BE2C (cell line): Measurements from ENCODE around the gene DAPL1.

Experiments used
- DNase-seq: peaks from one replicate; pipeline ENCODE4 v3.0.0-alpha.2; 2020
- H3K27me3 ChIP-seq: fragments of 250-450 bp; sonication (Bioruptor Pico); 2 replicates; pipeline ENCODE4 v1.5.1; 2020; ENCODE audit warnings: mild to moderate bottlenecking
- H3K36me3 ChIP-seq: fragments of 250-450 bp; sonication (Bioruptor Pico); 2 replicates; pipeline ENCODE4 v1.5.1; 2020; ENCODE audit warnings: mild to moderate bottlenecking
- H3K4me1 ChIP-seq: fragments of 250-450 bp; sonication (Bioruptor Pico); 2 replicates; pipeline ENCODE4 v1.5.1; 2020
- H3K4me3 ChIP-seq: 2 replicates; pipeline ENCODE4 v1.5.1; 2011; ENCODE audit warnings: low read depth, low read length
- H3K9me3 ChIP-seq: fragments of 250-450 bp; sonication (Bioruptor Pico); 2 replicates; pipeline ENCODE4 v1.5.1; 2020
- TF ChIP-seq, protein P1 (sequence below): IDR thresholded peaks from 2 replicates; pipeline ENCODE4 v1.5.1; 2012; ENCODE audit warnings: mild to moderate bottlenecking, low read depth, low read length

The DAPL1 gene

GRCh38 chr2:158828378-158829164, 33.5 kb downstream of the DAPL1 start:
- H3K36me3 ChIP-seq = no peaks in the 10 kb centered on the region
- H3K4me1 ChIP-seq = no peaks in the 10 kb centered on the region
- no peaks in the 10 kb centered on the region for H3K9me3 ChIP-seq
- TF ChIP-seq, protein P1, sequence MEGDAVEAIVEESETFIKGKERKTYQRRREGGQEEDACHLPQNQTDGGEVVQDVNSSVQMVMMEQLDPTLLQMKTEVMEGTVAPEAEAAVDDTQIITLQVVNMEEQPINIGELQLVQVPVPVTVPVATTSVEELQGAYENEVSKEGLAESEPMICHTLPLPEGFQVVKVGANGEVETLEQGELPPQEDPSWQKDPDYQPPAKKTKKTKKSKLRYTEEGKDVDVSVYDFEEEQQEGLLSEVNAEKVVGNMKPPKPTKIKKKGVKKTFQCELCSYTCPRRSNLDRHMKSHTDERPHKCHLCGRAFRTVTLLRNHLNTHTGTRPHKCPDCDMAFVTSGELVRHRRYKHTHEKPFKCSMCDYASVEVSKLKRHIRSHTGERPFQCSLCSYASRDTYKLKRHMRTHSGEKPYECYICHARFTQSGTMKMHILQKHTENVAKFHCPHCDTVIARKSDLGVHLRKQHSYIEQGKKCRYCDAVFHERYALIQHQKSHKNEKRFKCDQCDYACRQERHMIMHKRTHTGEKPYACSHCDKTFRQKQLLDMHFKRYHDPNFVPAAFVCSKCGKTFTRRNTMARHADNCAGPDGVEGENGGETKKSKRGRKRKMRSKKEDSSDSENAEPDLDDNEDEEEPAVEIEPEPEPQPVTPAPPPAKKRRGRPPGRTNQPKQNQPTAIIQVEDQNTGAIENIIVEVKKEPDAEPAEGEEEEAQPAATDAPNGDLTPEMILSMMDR = no peak
- H3K27me3 ChIP-seq = no peaks in the 10 kb centered on the region
- no peak overlapping the region for H3K4me3 ChIP-seq
- DNase-seq = no peak

GRCh38 chr2:158829167-158829566, 34.0 kb downstream of the DAPL1 start:
- Histone ChIP-seq H3K36me3 (no peaks in the 10 kb centered on the region), H3K9me3 (no peaks in the 10 kb centered on the region), H3K27me3 (no peaks in the 10 kb centered on the region), H3K4me3 (no peak overlapping the region), H3K4me1 (no peaks in the 10 kb centered on the region)
- TF ChIP-seq, protein P1 = no peak
- no peak for DNase-seq

- H3K4me1 ChIP-seq = no peaks in the 10 kb centered on the region
- H3K27me3 ChIP-seq = no peaks in the 10 kb centered on the region
- H3K4me3 ChIP-seq = no peak overlapping the region
- no peak for DNase-seq
- TF ChIP-seq, protein P1 = no peak
- H3K36me3 ChIP-seq = no peaks in the 10 kb centered on the region
- H3K9me3 ChIP-seq = no peaks in the 10 kb centered on the region
Measured at GRCh38 chr2:158830201-158830600, 35.1 kb downstream of the DAPL1 start.

- Histone ChIP-seq H3K4me1 (no peaks in the 10 kb centered on the region), H3K27me3 (no peaks in the 10 kb centered on the region), H3K36me3 (no peaks in the 10 kb centered on the region), H3K4me3 (no peak overlapping the region), H3K9me3 (no peaks in the 10 kb centered on the region)
- TF ChIP-seq, protein P1 = no peak
- DNase-seq = no peak
Measured at GRCh38 chr2:158835431-158835830, 40.3 kb downstream of the DAPL1 start.

DNA sequence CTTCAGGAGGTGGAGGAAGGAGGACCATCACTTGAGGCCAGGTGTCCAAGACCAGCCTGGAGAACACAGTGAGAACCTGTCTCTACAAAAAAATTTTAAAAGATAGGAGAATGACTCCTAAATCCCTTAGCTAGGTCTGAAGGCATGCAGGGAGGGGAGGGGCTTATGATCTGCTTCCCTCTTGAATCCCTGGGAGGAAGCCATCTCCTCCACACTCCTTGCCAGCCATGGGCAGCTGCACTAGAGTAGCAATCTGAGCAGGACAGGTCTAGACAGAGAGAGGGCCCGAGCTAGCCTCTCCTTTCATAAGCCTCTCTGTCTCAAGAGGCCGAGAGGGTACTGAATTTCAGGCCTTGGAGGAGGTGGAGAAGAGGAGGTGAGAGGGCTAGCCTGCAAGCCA, 42.5 kb downstream of the DAPL1 start:
- TF ChIP-seq, protein P1 = no peak
- DNase-seq = no peak
- Histone ChIP-seq H3K4me3 (no peak overlapping the region), H3K9me3 (no peaks in the 10 kb centered on the region), H3K4me1 (no peaks in the 10 kb centered on the region), H3K27me3 (no peaks in the 10 kb centered on the region), H3K36me3 (no peaks in the 10 kb centered on the region)

- Histone ChIP-seq H3K4me1 (no peaks in the 10 kb centered on the region), H3K9me3 (no peaks in the 10 kb centered on the region), H3K4me3 (no peak overlapping the region), H3K36me3 (no peaks in the 10 kb centered on the region), H3K27me3 (no peaks in the 10 kb centered on the region)
- DNase-seq = no peak
- TF ChIP-seq, protein P1 = no peak
Measured at GRCh38 chr2:158841850-158842249, 46.7 kb downstream of the DAPL1 start.
